H1 (cell line): ENCODE results near the gene HOXB6. TPM values are rescaled to one million over a fixed set of nuclear protein-coding genes. Genes with fewer than 3 reads are reported as not detected.

Source experiments
- CTCF ChIA-PET: fragments of 300-600 bp; sonication (Branson Sonifier 250); formaldehyde crosslinking; loops from one replicate; lab custom pipeline; 2021; ENCODE audit not compliant: partially characterized antibody; lab: Charles Lee
- POLR2A ChIA-PET: fragments of 300-600 bp; sonication (Branson Sonifier 250); formaldehyde crosslinking; loops from one replicate; lab custom pipeline; 2021; ENCODE audit warnings: inconsistent platforms; ENCODE audit not compliant: partially characterized antibody; lab: Charles Lee
- DNase-seq, 2 experiments: peaks; one replicate each; pipeline versions ENCODE4 v3.0.0 to v3.0.0-alpha.2; 2010 to 2022; ENCODE audit warnings: low spot score in 2 of 2, low read depth in 1 of 2, mixed read lengths in 1 of 2
- FAIRE-seq: peaks from 2 replicates; lab custom pipeline; 2011; peaks lifted over from hg19 to GRCh38; lab: Jason Lieb, UNC
- H2AFZ ChIP-seq: 2 replicates; pipeline ENCODE4 v1.8.1; 2012; ENCODE audit warnings: low read length, inconsistent platforms
- H2AK5ac ChIP-seq: 2 replicates; pipeline ENCODE4 v1.6.1; 2013; ENCODE audit warnings: low read depth, low read length
- H2BK120ac ChIP-seq: replicated peaks from 2 replicates; pipeline ENCODE3; 2013; ENCODE audit warnings: low read depth, low read length, inconsistent platforms
- H2BK12ac ChIP-seq: 2 replicates; pipeline ENCODE4 v1.6.1; 2013; ENCODE audit warnings: low read depth, low read length
- H2BK15ac ChIP-seq: 2 replicates; pipeline ENCODE4 v1.6.1; 2013; ENCODE audit warnings: low read length
- H2BK20ac ChIP-seq: 2 replicates; pipeline ENCODE4 v1.6.1; 2013; ENCODE audit warnings: low read length
- H2BK5ac ChIP-seq: 2 replicates; pipeline ENCODE4 v1.6.1; 2013; ENCODE audit warnings: low read depth, low read length
- H3K14ac ChIP-seq: 2 replicates; pipeline ENCODE4 v1.6.1; 2013; ENCODE audit warnings: inconsistent platforms; ENCODE audit not compliant: insufficient read length
- H3K18ac ChIP-seq: 2 replicates; pipeline ENCODE4 v1.6.1; 2013; ENCODE audit warnings: low read length; ENCODE audit errors: extremely low read depth
- H3K23ac ChIP-seq: 2 replicates; pipeline ENCODE4 v1.6.1; 2013; ENCODE audit warnings: inconsistent platforms; ENCODE audit not compliant: insufficient read length
- H3K23me2 ChIP-seq: 2 replicates; pipeline ENCODE4 v1.6.1; 2013; ENCODE audit warnings: low read depth, low read length
- H3K27ac ChIP-seq: 2 replicates; pipeline ENCODE4 v1.6.1; 2011; ENCODE audit warnings: low read depth, low read length, inconsistent platforms
- H3K27me3 ChIP-seq, 4 experiments: replicated peaks in 1 of 4; 1 replicate in 1 of 4; 2 replicates in 3 of 4; pipeline versions ENCODE4 v1.6.1 to v1.8.1; 2011 to 2013; ENCODE audit warnings: low read length in 3 of 4, mild to moderate bottlenecking in 3 of 4, inconsistent platforms in 2 of 4, mixed read lengths in 2 of 4, moderate library complexity in 1 of 4; ENCODE audit not compliant: control insufficient read depth in 3 of 4, insufficient read depth in 3 of 4; ENCODE audit errors: extremely low read depth in 1 of 4
- H3K36me3 ChIP-seq, 4 experiments: 2 replicates each; pipeline versions ENCODE4 v1.6.1 to v1.8.1; 2011 to 2013; ENCODE audit warnings: mild to moderate bottlenecking in 4 of 4, low read length in 3 of 4, moderate library complexity in 2 of 4, control low read depth in 1 of 4, inconsistent platforms in 1 of 4; ENCODE audit not compliant: insufficient read depth in 4 of 4, control insufficient read depth in 2 of 4
- H3K4ac ChIP-seq: replicated peaks from 2 replicates; pipeline ENCODE3; 2013; ENCODE audit warnings: low read length, low read depth, mixed read lengths, inconsistent platforms; ENCODE audit not compliant: insufficient read length
- H3K4me1 ChIP-seq, 4 experiments: replicated peaks in 1 of 4; 1 replicate in 1 of 4; 2 replicates in 3 of 4; pipeline versions ENCODE4 v1.6.1 to v1.8.1; 2011 to 2013; ENCODE audit warnings: low read length in 3 of 4, inconsistent platforms in 2 of 4, mixed read lengths in 1 of 4; ENCODE audit not compliant: insufficient read depth in 4 of 4, control insufficient read depth in 3 of 4
- H3K4me2 ChIP-seq, 2 experiments: 2 replicates each; pipeline versions ENCODE4 v1.6.1 to v1.8.1; 2011 to 2013; ENCODE audit warnings: low read depth in 2 of 2, low read length in 2 of 2, control low read depth in 1 of 2, inconsistent platforms in 1 of 2, mild to moderate bottlenecking in 1 of 2; ENCODE audit not compliant: insufficient read depth in 1 of 2
- H3K4me3 ChIP-seq, 4 experiments: fragments of 200-600, 300-600 bp in 1 of 4; sonication (generic), shearing (Covaris generic), sonication (Bioruptor Twin) in 1 of 4; 2 replicates each; pipeline versions ENCODE4 v1.5.1 to v1.8.1; 2011 to 2016; ENCODE audit warnings: low read length in 4 of 4, low read depth in 3 of 4, control low read depth in 2 of 4, inconsistent platforms in 2 of 4, mild to moderate bottlenecking in 2 of 4, mixed read lengths in 1 of 4, moderate library complexity in 1 of 4; ENCODE audit not compliant: insufficient read depth in 2 of 4; ENCODE audit errors: extremely low read depth in 1 of 4
- H3K56ac ChIP-seq: replicated peaks from 2 replicates; pipeline ENCODE3; 2013; ENCODE audit warnings: low read depth, mild to moderate bottlenecking, mixed read lengths, low read length, inconsistent platforms; ENCODE audit not compliant: insufficient read length
- H3K79me1 ChIP-seq: 2 replicates; pipeline ENCODE4 v1.6.1; 2013; ENCODE audit warnings: low read depth, low read length, control low read depth
- H3K79me2 ChIP-seq, 2 experiments: 2 replicates each; pipeline versions ENCODE4 v1.6.1 to v1.8.1; 2012 to 2013; ENCODE audit warnings: low read length in 2 of 2, mild to moderate bottlenecking in 2 of 2, inconsistent platforms in 1 of 2; ENCODE audit not compliant: insufficient read depth in 2 of 2, control insufficient read depth in 1 of 2
- H3K9ac ChIP-seq, 4 experiments: replicated peaks in 1 of 4; 1 replicate in 1 of 4; 2 replicates in 3 of 4; pipeline versions ENCODE4 v1.6.1 to v1.8.1; 2011 to 2013; ENCODE audit warnings: low read depth in 3 of 4, low read length in 3 of 4, control low read depth in 2 of 4, mild to moderate bottlenecking in 2 of 4, moderate library complexity in 2 of 4, inconsistent platforms in 1 of 4; ENCODE audit errors: extremely low read depth in 1 of 4
- H3K9me3 ChIP-seq, 2 experiments: 2 replicates each; pipeline versions ENCODE4 v1.6.1 to v1.8.1; 2012 to 2013; ENCODE audit warnings: mild to moderate bottlenecking in 2 of 2, moderate library complexity in 2 of 2, control low read depth in 1 of 2, inconsistent platforms in 1 of 2, low read depth in 1 of 2, low read length in 1 of 2, mixed read lengths in 1 of 2; ENCODE audit not compliant: insufficient read depth in 2 of 2
- H4K20me1 ChIP-seq, 2 experiments: replicated peaks in 1 of 2; 2 replicates each; pipeline versions ENCODE3 to v1.8.1; 2011 to 2013; ENCODE audit warnings: inconsistent platforms in 2 of 2, low read length in 2 of 2, mild to moderate bottlenecking in 1 of 2; ENCODE audit not compliant: insufficient read depth in 2 of 2, control insufficient read depth in 1 of 2
- H4K5ac ChIP-seq: 2 replicates; pipeline ENCODE4 v1.6.1; 2013; ENCODE audit warnings: low read length, low read depth, mixed read lengths, inconsistent platforms; ENCODE audit not compliant: insufficient read length
- H4K8ac ChIP-seq: 2 replicates; pipeline ENCODE4 v1.8.0; 2013; ENCODE audit warnings: mild to moderate bottlenecking, moderate library complexity, low read length, inconsistent platforms; ENCODE audit not compliant: insufficient read depth; ENCODE audit errors: extremely low read depth
- H4K91ac ChIP-seq: replicated peaks from 2 replicates; pipeline ENCODE3; 2013; ENCODE audit warnings: low read length, mixed read lengths, inconsistent platforms; ENCODE audit not compliant: insufficient read length
- CBX8 ChIP-seq: fragments of 300-800, 300-1000 bp; sonication (generic); IDR thresholded peaks from 2 replicates; pipeline ENCODE4 v1.7.1; 2016; ENCODE audit warnings: low read depth, low read length, borderline replicate concordance
- EZH2 ChIP-seq: fragments of 200-600 bp; sonication (generic); IDR thresholded peaks from 2 replicates; pipeline ENCODE4 v1.7.1; 2012; ENCODE audit warnings: low read depth, mild to moderate bottlenecking, moderate library complexity, low read length, inconsistent platforms; ENCODE audit not compliant: severe bottlenecking
- NANOG ChIP-seq: IDR thresholded peaks from 2 replicates; pipeline ENCODE4 v1.6.1; 2011; ENCODE audit warnings: low read length, low read depth, mild to moderate bottlenecking, inconsistent platforms; ENCODE audit not compliant: insufficient read depth, poor library complexity, severe bottlenecking
- RFX5 ChIP-seq: IDR thresholded peaks from 2 replicates; pipeline ENCODE4 v1.6.1; 2011; ENCODE audit warnings: low read depth, low read length, improper control_type of control experiment, borderline replicate concordance
- SIRT6 ChIP-seq: IDR thresholded peaks from one replicate; pipeline ENCODE4 v1.7.1; 2012; ENCODE audit warnings: low read length, inconsistent platforms
- WGBS, 2 experiments: shearing (Covaris generic) in 1 of 2; methylation state at CpG; one replicate each; pipeline versions ENCODE4 v1.1.6 to v1.1.7; 2013 to 2015; ENCODE audit warnings: low lambda C conversion rate in 2 of 2, mixed read lengths in 2 of 2, inconsistent platforms in 1 of 2, low coverage in 1 of 2, missing lambda C conversion rate in 1 of 2; ENCODE audit not compliant: insufficient replicate concordance in 2 of 2, insufficient coverage in 1 of 2, insufficient read length in 1 of 2; ENCODE audit errors: extremely low coverage in 1 of 2, missing lambda C conversion rate in 1 of 2; 5-methylcytosine and 5-hydroxymethylcytosine counted together
- polyA plus RNA-seq, 7 experiments: library from polyadenylated mRNA; depleted of rRNA in 3 of 7; stranded (reverse) in 5 of 7; unstranded in 2 of 7; fragments of >200 nt in 5 of 7; fragments of 200-250 nt in 2 of 7; gene quantifications; 1 replicate in 5 of 7; 2 replicates in 1 of 7; 4 replicates in 1 of 7; pipeline versions ENCODE4 v1.2.1 to v1.2.3, GENCODE V29; 2011 to 2013; ENCODE audit warnings: missing spikeins in 2 of 7, mixed read lengths in 2 of 7
- total RNA-seq: library from RNA; stranded (reverse); fragmentation: NEBNext Ultra II Directional; extraction: Animal tissue kit (Norgen Biotek cat#: 25700); gene quantifications from 2 replicates; pipeline ENCODE4 v1.2.1, GENCODE V29; 2021

Gene HOXB6
- total and polyA plus RNA-seq, 2 of the 8 experiments (the other 6 are each of a cell fraction or from before 2014, with no cell fraction given), result not detected

DNA sequence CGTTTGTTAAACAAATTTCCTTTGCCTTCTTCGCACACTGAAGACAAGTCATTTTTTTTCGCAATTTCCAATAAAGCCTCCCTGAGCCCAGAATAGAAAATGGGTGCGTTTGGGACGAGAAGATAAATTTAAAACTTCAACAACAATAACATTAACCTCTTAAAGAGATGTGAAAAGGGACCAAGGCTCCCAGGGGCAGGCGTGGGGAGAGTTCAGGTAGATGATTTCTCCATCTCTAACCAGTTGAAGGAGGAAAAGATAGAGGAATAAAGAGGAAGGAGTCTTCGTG is 25.4 kb downstream of the HOXB6 start:
- H3K4me2 ChIP-seq, result no peak overlapping the region; a peak in 1 of 4 replicates
- no peak overlapping the region for H3K9ac ChIP-seq
- no peak overlapping the region for H2BK5ac ChIP-seq
- H3K4me1 ChIP-seq, result peaks cover 0 to 13% (median 3%) of the 10 kb centered on the region in 4 experiments; a peak in 5 of 7 replicates
- no peak overlapping the region for H4K91ac ChIP-seq
- H3K23ac ChIP-seq, result no peak overlapping the region
- H3K27me3 ChIP-seq, result peaks cover 99 to 100% (median 100%) of the 10 kb centered on the region in 4 experiments
- H4K20me1 ChIP-seq, result peaks cover 19 to 38% of the 10 kb centered on the region in 2 experiments
- 12% methylated on average over 7 of the region's 7 CpGs; no CpG with 5 or more reads in 1 of the 2 experiments for WGBS, 2 experiments
- H3K79me1 ChIP-seq, result no peaks in the 10 kb centered on the region
- H2AFZ ChIP-seq, result no peak overlapping the region
- H3K9me3 ChIP-seq, result no peaks in the 10 kb centered on the region
- H3K4me3 ChIP-seq, result no peak overlapping the region
- no peak overlapping the region for H2BK120ac ChIP-seq
- FAIRE-seq (no peak), DNase-seq (no peak)
- H2BK20ac ChIP-seq, result no peak overlapping the region
- H3K27ac ChIP-seq, result no peak overlapping the region
- no peak overlapping the region for H3K56ac ChIP-seq
- TF ChIP-seq NANOG, result no peak
- peak; percentile 97 for TF ChIP-seq EZH2
- TF ChIP-seq SIRT6, result no peak
- TF ChIP-seq CBX8, result 0 out of 2 replicates have a peak, but pooled peaks have one; percentile 35
- TF ChIP-seq RFX5, result no peak
- H3K4ac ChIP-seq, result no peak overlapping the region
- no peak overlapping the region for H3K14ac ChIP-seq
- no peak overlapping the region for H4K8ac ChIP-seq
- no peaks in the 10 kb centered on the region for H3K79me2 ChIP-seq
- H4K5ac ChIP-seq, result no peak overlapping the region
- H3K18ac ChIP-seq, result no peak overlapping the region
- ChIA-PET POLR2A (no interaction called here), CTCF (interaction anchor here (1.0 to 1.5 kb wide), 5 partner anchors 10 to 15 kb away, joined by 3 to 5 read pairs (median 4); no protein-coding TSS in a partner anchor)
- H3K36me3 ChIP-seq, result peaks cover 0 to 12% (median 0%) of the 10 kb centered on the region in 4 experiments; a peak in 1 of 8 replicates
- H2BK12ac ChIP-seq, result no peak overlapping the region
- H3K23me2 ChIP-seq, result no peaks in the 10 kb centered on the region
- H2AK5ac ChIP-seq, result no peak overlapping the region
- H2BK15ac ChIP-seq, result no peak overlapping the region
